Right kidney (tissue), 1 donor: ENCODE data around the gene SURF2.
"Not testable (repeated sequence)": the region's sequence is repeated elsewhere in the genome, so short reads cannot be mapped to it uniquely, and the experiment has no call there.

Experiments used
- DNase-seq: peaks from one replicate; pipeline ENCODE4 v3.0.0-alpha.2; 2016

Gene SURF2

GRCh38 chr9:133377280-133377679 is 20.9 kb downstream of the SURF2 start:
- not testable (repeated sequence) for DNase-seq

- DNase-seq, result no peak
Measured at GRCh38 chr9:133377721-133378216, 21.4 kb downstream of the SURF2 start.

- no peak for DNase-seq
Measured at GRCh38 chr9:133378408-133378962, 22.1 kb downstream of the SURF2 start.

- no peak for DNase-seq
Measured at GRCh38 chr9:133379153-133380086, 23.1 kb downstream of the SURF2 start.

- DNase-seq, result no peak
Measured at GRCh38 chr9:133380734-133381133, 24.4 kb downstream of the SURF2 start.

GRCh38 chr9:133382507-133383141 is 26.3 kb downstream of the SURF2 start:
- no peak for DNase-seq

- no peak for DNase-seq
Measured at GRCh38 chr9:133383438-133383837, 27.1 kb downstream of the SURF2 start.

GRCh38 chr9:133384736-133385321 is 28.5 kb downstream of the SURF2 start:
- DNase-seq, result no peak

- DNase-seq, result no peak
Measured at GRCh38 chr9:133385452-133385851, 29.1 kb downstream of the SURF2 start.

- no peak for DNase-seq
Measured at GRCh38 chr9:133386338-133386737, 30.0 kb downstream of the SURF2 start.

- DNase-seq, result no peak
Measured at GRCh38 chr9:133387680-133388079, 31.3 kb downstream of the SURF2 start.

GRCh38 chr9:133389025-133389557 is 32.7 kb downstream of the SURF2 start:
- DNase-seq, result no peak

- no peak for DNase-seq
Measured at GRCh38 chr9:133389562-133389961, 33.2 kb downstream of the SURF2 start.

GRCh38 chr9:133390713-133391112 is 34.4 kb downstream of the SURF2 start:
- DNase-seq, result no peak

- not testable (repeated sequence) for DNase-seq
Measured at GRCh38 chr9:133391449-133391848, 35.1 kb downstream of the SURF2 start.

- not testable (repeated sequence) for DNase-seq
Measured at GRCh38 chr9:133392308-133392707, 36.0 kb downstream of the SURF2 start.

GRCh38 chr9:133393399-133393798 is 37.0 kb downstream of the SURF2 start:
- DNase-seq, result no peak

- no peak for DNase-seq
Measured at GRCh38 chr9:133394687-133395271, 38.4 kb downstream of the SURF2 start.

- DNase-seq, result no peak
Measured at GRCh38 chr9:133396952-133397351, 40.6 kb downstream of the SURF2 start.

- DNase-seq, result no peak
Measured at GRCh38 chr9:133397370-133397769, 41.0 kb downstream of the SURF2 start.

- DNase-seq, result no peak
Measured at GRCh38 chr9:133397895-133398294, 41.5 kb downstream of the SURF2 start.

- no peak for DNase-seq
Measured at GRCh38 chr9:133400292-133400691, 43.9 kb downstream of the SURF2 start.
